NCI-H2029 treated with DMSO at 0.1 percent for 48 hours (cell line): ENCODE results near the gene DSC1.

Experiments
- DNase-seq: peaks from one replicate; lab custom pipeline; 2025; lab: John Stamatoyannopoulos, UW

Gene DSC1

DNA sequence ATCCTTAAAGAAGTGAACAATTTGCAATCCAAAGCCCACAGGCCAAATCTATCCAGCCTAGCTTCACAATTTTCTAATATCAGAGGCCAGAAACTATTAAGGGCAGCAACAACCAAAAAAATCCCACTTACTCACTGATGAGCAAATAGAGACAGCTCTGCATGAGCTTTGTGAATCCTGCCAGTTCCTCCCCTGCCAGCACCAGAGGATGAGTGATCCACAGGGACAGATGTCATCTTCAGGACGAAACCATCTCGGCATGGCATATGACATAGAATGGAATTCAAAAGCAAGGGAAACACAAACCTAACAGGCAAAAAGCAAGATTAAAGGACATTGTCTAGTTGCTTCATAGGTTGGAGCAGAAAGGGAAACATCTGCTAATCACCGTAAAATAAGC, 58.2 kb downstream of the DSC1 start:
- DNase-seq, result no peak

DNA sequence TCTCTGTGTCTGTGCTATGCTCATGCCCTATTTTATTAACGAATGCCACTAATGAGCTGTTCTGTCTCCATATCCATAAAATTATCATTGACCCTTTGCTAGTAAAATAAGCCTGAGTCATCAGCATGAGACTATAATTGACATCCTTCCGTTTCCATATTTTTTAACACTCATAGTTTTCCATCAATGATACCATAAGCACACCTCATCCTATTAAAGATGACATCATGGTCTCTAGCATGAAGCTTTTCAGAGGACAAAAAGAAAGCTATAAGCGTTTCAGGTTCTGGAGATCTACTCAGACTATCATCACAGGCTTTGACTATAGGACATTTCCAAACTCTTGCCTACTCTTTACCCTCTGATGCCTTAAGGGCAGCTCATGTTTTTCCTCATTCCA, 59.2 kb downstream of the DSC1 start:
- no peak for DNase-seq

GRCh38 chr18:31102941-31103340, 59.7 kb downstream of the DSC1 start:
- no peak for DNase-seq

GRCh38 chr18:31102025-31102684, 60.5 kb downstream of the DSC1 start, which contains the start of gene DSC2:
Gene DSC2, minus strand, starts transcription at chr18:31102421. Its CDS starts 450 bp downstream, at chr18:31101971.
- DNase-seq, result no peak

DNA sequence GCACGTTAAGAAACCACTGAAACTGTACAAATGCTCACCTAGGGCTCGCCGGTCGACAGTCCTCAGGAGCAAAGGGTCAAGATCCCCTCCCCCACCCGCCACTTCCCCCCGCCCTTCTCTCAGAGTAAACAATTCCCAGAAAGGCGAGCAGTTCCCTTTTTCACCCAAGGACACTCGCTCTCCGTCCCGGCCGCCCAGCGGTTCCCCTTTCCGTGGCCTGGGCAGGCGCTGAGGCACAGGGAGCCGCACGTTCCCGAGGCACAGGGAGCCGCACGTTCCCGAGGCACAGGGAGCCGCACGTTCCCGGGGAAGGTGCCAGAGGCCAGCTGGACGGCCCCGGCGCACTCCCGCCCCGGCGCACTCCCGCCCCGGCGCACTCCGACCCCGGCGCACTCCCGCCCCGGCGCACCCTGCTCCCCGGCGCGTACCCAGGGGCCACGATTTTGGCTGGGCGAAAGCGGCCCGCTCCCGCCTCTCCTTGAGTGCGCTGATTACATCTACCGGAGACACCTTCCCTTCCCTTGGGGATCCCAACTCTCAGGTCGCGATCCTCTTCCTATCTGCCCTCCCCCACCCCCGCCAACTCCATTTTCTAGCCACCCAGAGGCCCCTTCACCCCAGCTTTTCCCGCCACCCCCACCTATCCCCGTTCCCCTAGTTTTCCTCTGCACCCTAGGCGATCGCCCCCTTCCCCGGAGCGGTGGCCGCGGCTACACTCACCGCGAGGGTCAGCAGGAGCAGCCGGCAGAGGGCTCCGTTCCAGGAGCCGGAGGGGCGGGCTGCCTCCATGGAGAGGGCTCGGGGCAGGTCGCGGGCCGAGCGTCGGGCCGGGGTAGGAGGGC, 61.3 kb downstream of the DSC1 start:
- no peak for DNase-seq

GRCh38 chr18:31100436-31101182, 62.0 kb downstream of the DSC1 start:
- no peak for DNase-seq

- DNase-seq, result no peak
These were observed 63.0 kb downstream of the DSC1 start for GRCh38 chr18:31099450-31100230.

DNA sequence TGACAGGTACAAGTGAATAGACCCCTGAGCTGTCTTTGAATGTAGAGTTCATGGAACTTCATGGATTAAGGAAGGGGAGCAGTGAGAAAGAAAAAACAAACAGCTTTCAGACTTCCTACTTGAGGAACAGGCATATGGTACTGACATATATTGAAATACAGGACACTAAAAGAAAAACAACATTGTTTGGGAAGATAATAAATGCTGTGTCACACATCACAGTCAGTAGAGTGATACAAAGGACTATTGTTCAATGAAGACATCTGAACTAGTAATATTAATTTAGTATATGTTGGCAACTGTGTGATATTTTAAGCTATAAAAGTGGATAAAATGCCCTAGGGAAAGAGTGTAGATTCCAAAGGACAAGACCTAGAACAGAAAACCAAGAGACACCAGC, 63.8 kb downstream of the DSC1 start:
- no peak for DNase-seq

DNA sequence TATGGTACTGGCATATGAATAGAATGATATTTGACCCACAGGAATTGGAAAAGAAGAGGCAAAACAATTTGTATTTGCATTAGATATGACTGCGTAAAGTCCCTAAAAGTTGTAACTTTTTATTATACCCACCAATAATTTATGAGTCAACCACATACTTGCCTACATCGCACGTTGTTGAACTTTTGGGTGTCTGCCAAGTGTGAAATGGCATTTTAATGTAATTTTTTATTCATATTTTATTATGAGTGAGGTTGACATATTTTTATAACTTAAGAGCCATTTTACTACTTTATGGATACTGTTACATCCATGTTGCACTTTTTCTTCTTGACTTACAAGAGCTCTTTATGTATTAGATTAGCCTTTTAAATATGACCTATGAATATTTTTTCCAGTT, 65.0 kb downstream of the DSC1 start:
- DNase-seq, result no peak

- no peak for DNase-seq
These were observed 68.8 kb downstream of the DSC1 start for GRCh38 chr18:31093880-31094279.

DNA sequence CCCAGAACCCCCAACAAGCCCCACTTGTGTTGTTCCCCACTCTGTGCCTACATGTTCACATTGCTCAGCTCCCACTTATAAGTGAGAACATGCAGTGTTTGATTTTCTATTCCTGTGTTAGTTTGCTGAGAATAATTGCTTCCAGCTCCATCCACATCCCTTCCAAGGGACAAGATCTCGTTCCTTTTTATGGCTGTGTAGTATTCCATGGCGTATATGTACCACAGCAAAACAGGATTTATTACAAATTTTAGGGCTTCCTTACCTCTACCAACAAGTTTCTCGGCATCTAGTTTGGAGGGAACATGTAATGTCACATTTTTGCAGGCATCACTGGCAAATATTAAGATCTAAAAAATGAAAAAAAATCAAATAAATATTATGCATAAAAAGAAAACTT, 69.4 kb downstream of the DSC1 start:
- DNase-seq, result no peak

GRCh38 chr18:31091350-31091749, 71.3 kb downstream of the DSC1 start:
- DNase-seq, result no peak

- DNase-seq, result no peak
These were observed 74.1 kb downstream of the DSC1 start for GRCh38 chr18:31088532-31088931.

DNA sequence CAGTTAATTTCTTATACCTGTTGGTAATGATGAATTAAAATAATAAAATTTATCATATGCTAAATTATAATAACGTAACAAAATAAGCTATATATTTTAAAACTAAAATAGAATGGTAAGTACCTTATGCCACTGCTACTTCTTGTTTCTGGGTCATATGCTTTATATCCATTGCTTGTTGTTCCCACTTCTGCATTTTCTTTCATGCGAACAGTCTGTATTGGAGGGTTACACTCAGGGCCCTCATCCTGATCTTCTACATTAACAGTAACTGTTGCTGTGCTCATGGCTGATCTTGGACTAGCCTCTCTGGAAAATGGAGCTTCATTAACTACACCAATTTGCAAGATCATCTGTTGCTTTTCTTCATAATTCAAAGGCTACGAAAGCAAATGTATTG, 82.7 kb downstream of the DSC1 start:
- no peak for DNase-seq
